Mucosa of descending colon (tissue), 3 donors: ENCODE data around the gene PTCH2. TPM values are rescaled to one million over a fixed set of nuclear protein-coding genes. Genes with fewer than 3 reads are reported as not detected.

ENCODE experiments used
- ATAC-seq: fragments of 200-7000 bp; cut with Tn5 transposase; one replicate; pipeline ENCODE4 v1.9.1; 2020; ENCODE audit warnings: mild to moderate bottlenecking, moderate library complexity
- DNase-seq, 3 donors: peaks; one replicate each; pipeline ENCODE4 v3.0.0-alpha.2; 2020
- H3K36me3 ChIP-seq: fragments of 200-600 bp; one replicate; pipeline ENCODE4 v1.8.0; 2021; ENCODE audit warnings: low read depth, mild to moderate bottlenecking
- H3K4me1 ChIP-seq: fragments of 200-600 bp; one replicate; pipeline ENCODE4 v1.8.0; 2021; ENCODE audit warnings: low read depth, mild to moderate bottlenecking
- H3K4me3 ChIP-seq: fragments of 200-600 bp; one replicate; pipeline ENCODE4 v1.8.0; 2021; ENCODE audit warnings: mild to moderate bottlenecking
- H3K9me3 ChIP-seq: fragments of 200-600 bp; one replicate; pipeline ENCODE4 v1.8.0; 2021; ENCODE audit warnings: mild to moderate bottlenecking
- intact Hi-C, 2 donors: fragments of 100-400 bp; cut with DNase I in 1 of 2; cut with micrococcal nuclease in 1 of 2; formaldehyde crosslinking; loops; one replicate each; pipeline versions ENCODE4 v1.11.0 to v1.11.1; 2022; cut with DNase I, micrococcal nuclease
- total RNA-seq, 3 donors: library from RNA; stranded (reverse); fragmentation: NEBNext Ultra II Directional in 2 of 3; extraction: Animal tissue kit (Norgen Biotek cat#: 25700) in 2 of 3; gene quantifications; one replicate each; pipeline versions ENCODE4 v1.2.1 to v1.2.4, GENCODE V29; 2021 to 2023
- TF ChIP-seq, protein P1 (sequence below): fragments of 200-600 bp; IDR thresholded peaks from one replicate; pipeline ENCODE4 v1.8.0; 2022; ENCODE audit warnings: antibody characterized with exemption, mild to moderate bottlenecking
- donor health status: DM: no; HTN: no; CAD: no; lungs with moderate emphysema.
- donor health status: DM: no; HTN: no; CAD: no.
- donor health status: DM: no; HTN: yes; CAD: no.

The PTCH2 gene
- total RNA-seq, 3 donors from 2014 or later, result 0.39 to 2.7 (median 0.64) TPM

DNA sequence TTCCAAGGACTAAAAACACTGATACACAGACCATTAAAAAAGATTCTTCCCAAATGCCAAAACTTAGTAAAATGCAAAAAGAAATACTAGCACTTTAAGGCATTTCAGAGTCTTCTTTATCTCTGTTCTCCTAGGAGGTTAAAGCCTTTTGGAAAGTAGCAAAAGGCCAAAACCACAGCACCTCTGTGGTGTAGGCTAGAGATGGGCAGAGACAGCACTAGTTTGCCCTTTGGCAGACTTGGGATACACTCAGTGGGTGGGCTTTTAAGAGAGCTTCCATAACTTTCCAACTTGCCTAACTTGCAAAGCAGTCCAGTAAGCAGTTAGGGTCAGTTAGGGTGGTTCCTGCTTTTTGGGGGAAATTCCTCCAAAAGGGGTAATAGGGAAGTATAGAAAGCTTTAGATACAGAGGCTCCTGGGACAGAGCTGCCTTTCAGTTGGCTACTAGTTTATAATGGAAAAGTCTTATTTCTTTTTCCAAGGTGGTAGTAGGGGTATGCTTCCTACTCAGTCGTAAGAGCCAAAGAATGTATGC, 17.9 kb upstream of the PTCH2 start:
- Histone ChIP-seq H3K4me3 (no peak overlapping the region), H3K4me1 (no peaks in the 10 kb centered on the region), H3K9me3 (no peaks in the 10 kb centered on the region), H3K36me3 (no peaks in the 10 kb centered on the region)
- intact Hi-C loops, result no loop called here
- DNase-seq, result no peak
- TF ChIP-seq, protein P1, sequence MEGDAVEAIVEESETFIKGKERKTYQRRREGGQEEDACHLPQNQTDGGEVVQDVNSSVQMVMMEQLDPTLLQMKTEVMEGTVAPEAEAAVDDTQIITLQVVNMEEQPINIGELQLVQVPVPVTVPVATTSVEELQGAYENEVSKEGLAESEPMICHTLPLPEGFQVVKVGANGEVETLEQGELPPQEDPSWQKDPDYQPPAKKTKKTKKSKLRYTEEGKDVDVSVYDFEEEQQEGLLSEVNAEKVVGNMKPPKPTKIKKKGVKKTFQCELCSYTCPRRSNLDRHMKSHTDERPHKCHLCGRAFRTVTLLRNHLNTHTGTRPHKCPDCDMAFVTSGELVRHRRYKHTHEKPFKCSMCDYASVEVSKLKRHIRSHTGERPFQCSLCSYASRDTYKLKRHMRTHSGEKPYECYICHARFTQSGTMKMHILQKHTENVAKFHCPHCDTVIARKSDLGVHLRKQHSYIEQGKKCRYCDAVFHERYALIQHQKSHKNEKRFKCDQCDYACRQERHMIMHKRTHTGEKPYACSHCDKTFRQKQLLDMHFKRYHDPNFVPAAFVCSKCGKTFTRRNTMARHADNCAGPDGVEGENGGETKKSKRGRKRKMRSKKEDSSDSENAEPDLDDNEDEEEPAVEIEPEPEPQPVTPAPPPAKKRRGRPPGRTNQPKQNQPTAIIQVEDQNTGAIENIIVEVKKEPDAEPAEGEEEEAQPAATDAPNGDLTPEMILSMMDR, result no peak
- no peak for ATAC-seq

DNA sequence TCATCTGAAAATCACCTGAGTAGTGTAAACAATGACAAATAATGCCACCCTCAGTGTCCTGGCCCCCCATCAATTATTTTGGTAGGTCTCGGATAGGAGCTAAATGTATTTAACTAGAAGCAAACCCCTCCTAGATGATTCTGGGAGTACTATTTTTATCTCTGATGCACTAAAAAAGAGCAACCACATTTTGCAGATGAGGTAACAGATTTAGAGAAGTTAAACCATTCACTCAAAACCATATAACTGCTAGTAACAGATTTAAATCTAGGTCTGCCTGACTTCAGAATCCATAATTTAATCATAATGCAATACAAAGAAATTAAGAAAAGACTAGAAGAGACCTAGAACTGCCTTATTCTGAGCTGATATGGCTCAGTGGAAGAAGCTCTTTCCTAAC, 17.3 kb upstream of the PTCH2 start:
- no peaks in the 10 kb centered on the region for H3K36me3 ChIP-seq
- TF ChIP-seq, protein P1, result no peak
- no peaks in the 10 kb centered on the region for H3K9me3 ChIP-seq
- intact Hi-C loops, result no loop called here
- no peaks in the 10 kb centered on the region for H3K4me1 ChIP-seq
- H3K4me3 ChIP-seq, result no peak overlapping the region
- ATAC-seq (no peak), DNase-seq (no peak)

DNA sequence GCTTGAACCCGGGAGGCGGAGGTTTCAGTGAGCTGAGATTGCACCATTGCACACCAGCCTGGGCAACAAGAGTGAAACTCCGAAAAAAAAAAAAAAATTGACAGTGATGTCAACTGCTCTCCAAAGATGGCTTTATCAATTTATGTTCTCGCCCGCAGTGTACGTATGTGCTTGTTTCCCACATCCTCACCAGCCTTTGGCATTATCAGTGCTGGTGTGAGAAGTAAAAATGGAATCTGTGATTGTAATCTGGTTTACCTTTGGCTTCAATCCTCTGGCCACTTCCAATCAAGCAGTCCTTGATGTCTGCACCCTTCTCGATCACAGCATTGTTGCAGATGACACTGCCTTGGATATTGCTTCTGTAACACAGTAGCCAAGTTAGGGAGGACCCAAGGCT, 14.4 kb upstream of the PTCH2 start:
- Histone ChIP-seq H3K9me3 (no peaks in the 10 kb centered on the region), H3K36me3 (no peaks in the 10 kb centered on the region), H3K4me1 (no peaks in the 10 kb centered on the region), H3K4me3 (no peak overlapping the region)
- ATAC-seq (no peak), DNase-seq (no peak)
- TF ChIP-seq, protein P1, result no peak
- intact Hi-C loops, result no loop called here

DNA sequence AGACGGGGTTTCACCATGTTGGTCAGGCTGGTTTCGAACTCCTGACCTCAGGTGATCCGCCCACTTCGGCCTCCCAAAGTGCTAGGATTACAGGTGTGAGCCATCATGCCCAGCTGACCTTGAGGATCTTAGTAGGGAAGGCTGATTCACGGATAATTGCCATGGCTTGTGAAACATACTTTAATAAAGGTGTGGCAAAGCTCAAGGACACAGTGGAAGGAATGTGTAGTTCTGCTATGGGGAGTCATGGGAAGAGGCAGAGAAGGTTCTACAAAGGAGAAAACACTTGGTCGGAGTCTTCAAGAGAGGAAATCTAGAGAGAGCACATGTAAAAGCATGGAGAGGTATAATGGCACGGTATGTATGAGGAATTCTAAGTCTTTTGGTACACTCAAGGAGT, 12.7 kb upstream of the PTCH2 start:
- no peaks in the 10 kb centered on the region for H3K9me3 ChIP-seq
- H3K36me3 ChIP-seq, result no peaks in the 10 kb centered on the region
- H3K4me1 ChIP-seq, result no peaks in the 10 kb centered on the region
- intact Hi-C loops, result no loop called here
- DNase-seq (no peak), ATAC-seq (peak; percentile 56)
- TF ChIP-seq, protein P1, result no peak
- H3K4me3 ChIP-seq, result no peak overlapping the region

DNA sequence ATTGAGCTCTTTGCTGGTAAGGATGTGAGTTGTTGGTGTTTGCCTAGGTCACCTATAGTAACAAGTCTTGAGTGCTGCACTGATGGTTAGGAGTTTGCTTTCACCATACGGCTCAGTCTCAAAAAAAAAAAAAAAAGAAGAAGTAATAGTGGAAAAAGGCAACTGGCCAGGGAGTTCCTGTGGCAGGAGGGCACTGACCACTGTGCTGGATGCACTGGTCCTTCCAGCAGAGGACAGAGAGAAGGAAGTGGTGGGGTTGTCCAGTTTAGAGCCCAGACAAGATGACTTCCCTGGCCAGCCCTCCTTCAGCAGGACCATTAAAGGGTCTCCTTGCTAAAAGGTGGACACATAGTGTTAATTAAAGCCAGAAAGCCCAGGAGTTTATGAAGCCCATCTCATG, 11.9 kb upstream of the PTCH2 start:
- no peak for ATAC-seq
- TF ChIP-seq, protein P1, result no peak
- Histone ChIP-seq H3K36me3 (no peaks in the 10 kb centered on the region), H3K4me3 (no peak overlapping the region), H3K9me3 (no peaks in the 10 kb centered on the region), H3K4me1 (no peaks in the 10 kb centered on the region)
- intact Hi-C loops, result no loop called here
- no peak for DNase-seq

DNA sequence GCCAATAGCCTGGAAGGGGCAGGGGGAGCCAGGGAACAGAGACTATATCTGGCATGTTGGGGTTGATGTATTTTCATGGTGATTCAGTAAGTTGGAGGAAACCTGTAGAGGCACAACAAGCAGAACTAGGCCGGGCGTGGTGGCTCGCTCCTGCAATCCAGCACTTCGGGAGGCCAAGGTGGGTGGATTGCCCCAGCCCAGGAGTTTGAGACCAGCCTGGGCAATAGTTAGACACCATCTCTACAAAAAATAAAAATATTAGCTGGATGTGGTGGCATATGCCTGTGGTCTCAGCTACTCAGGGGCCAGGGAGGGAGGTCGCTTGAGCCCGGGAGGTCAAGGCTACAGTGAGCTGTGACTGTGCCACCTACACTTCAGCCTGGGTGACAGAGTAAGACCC, 10.1 kb upstream of the PTCH2 start:
- no peak for ATAC-seq
- Histone ChIP-seq H3K4me3 (no peak overlapping the region), H3K4me1 (no peaks in the 10 kb centered on the region), H3K36me3 (no peaks in the 10 kb centered on the region), H3K9me3 (no peaks in the 10 kb centered on the region)
- TF ChIP-seq, protein P1, result no peak
- intact Hi-C loops, result no loop called here
- DNase-seq, result no peak
